ENCODE data around the gene PTGES2. TPM values are rescaled to one million over a fixed set of nuclear protein-coding genes. Genes with fewer than 3 reads are reported as not detected.

Gene PTGES2
- total and polyA plus RNA-seq, 2 of the 13 experiments (the other 11 are each of a cell fraction or from before 2014, with no cell fraction given) = 63.7 to 79.8 TPM

DNA sequence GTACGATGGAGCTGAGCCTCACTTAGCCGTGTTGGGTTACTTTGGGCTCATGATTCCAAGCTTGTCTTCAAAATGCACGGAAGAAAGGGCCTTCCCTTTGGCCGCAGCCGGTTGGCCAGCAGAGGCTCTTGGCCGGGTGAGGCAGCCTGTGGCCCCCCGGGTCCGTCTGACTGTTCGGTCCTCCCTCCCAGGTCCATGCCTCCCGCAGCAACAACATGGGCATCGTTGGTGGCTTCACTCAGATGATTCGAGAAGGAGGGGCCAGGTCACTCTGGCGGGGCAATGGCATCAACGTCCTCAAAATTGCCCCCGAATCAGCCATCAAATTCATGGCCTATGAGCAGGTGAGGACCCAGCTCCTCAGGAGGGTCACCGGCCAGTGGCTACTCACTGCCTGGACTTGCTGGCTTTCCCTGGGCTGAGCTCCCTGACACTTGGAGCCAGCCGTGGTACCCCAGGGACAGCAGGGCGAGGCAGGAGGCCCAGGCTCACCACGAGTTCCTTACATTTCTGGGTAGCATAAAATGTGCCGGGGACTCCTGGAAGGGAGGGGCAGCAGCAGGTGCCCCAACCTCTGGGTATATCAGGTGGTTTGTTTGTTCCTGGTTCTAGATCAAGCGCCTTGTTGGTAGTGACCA lies 21.9 kb downstream of the PTGES2 start (continued):
- TF ChIP-seq ARID4A (CRISPR knock-in tag; IDR thresholded peaks at IDR 0.05; ENCODE audit: borderline replicate concordance) (no peak), ZNF547 (CRISPR knock-in tag; IDR thresholded peaks at IDR 0.05) (peak; percentile 48; the same call in 1 of the 2 replicates), ZNF709 (CRISPR knock-in tag; IDR thresholded peaks at IDR 0.05) (no peak), MTF1 (CRISPR knock-in tag; IDR thresholded peaks at IDR 0.05) (no peak), IRF2 (CRISPR knock-in tag; IDR thresholded peaks at IDR 0.05) (no peak), MXD1 (CRISPR knock-in tag; IDR thresholded peaks at IDR 0.05) (no peak), KDM2A (CRISPR knock-in tag; IDR thresholded peaks at IDR 0.05; ENCODE audit: borderline replicate concordance, low read depth) (no peak), AKAP8 (CRISPR knock-in tag; IDR thresholded peaks at IDR 0.05) (0 out of 2 replicates have a peak, but pooled peaks have one; percentile 5), EZH2 (conservative IDR thresholded peaks at IDR 0.05; ENCODE audit: low read depth, low read length) (no peak), PHF5A (CRISPR knock-in tag; IDR thresholded peaks at IDR 0.05; ENCODE audit: low read depth, unreplicated experiment) (no peak)
- TF ChIP-seq, protein P1, sequence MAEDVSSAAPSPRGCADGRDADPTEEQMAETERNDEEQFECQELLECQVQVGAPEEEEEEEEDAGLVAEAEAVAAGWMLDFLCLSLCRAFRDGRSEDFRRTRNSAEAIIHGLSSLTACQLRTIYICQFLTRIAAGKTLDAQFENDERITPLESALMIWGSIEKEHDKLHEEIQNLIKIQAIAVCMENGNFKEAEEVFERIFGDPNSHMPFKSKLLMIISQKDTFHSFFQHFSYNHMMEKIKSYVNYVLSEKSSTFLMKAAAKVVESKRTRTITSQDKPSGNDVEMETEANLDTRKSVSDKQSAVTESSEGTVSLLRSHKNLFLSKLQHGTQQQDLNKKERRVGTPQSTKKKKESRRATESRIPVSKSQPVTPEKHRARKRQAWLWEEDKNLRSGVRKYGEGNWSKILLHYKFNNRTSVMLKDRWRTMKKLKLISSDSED (CRISPR knock-in tag; IDR thresholded peaks at IDR 0.05) = no peak
- TF ChIP-seq, protein P2, sequence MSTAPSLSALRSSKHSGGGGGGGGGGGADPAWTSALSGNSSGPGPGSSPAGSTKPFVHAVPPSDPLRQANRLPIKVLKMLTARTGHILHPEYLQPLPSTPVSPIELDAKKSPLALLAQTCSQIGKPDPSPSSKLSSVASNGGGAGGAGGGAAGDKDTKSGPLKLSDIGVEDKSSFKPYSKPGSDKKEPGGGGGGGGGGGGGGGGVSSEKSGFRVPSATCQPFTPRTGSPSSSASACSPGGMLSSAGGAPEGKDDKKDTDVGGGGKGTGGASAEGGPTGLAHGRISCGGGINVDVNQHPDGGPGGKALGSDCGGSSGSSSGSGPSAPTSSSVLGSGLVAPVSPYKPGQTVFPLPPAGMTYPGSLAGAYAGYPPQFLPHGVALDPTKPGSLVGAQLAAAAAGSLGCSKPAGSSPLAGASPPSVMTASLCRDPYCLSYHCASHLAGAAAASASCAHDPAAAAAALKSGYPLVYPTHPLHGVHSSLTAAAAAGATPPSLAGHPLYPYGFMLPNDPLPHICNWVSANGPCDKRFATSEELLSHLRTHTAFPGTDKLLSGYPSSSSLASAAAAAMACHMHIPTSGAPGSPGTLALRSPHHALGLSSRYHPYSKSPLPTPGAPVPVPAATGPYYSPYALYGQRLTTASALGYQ (CRISPR knock-in tag; IDR thresholded peaks at IDR 0.05) = no peak
